GM23248 (cell line): ENCODE results near the gene GRID2. TPM values are rescaled to one million over a fixed set of nuclear protein-coding genes. Genes with fewer than 3 reads are reported as not detected.

Source experiments
- DNase-seq: peaks from one replicate; pipeline ENCODE4 v3.0.0-alpha.2; 2015
- H2AFZ ChIP-seq: fragments of 200-600 bp; sonication (generic); 2 replicates; pipeline ENCODE4 v1.6.1; 2016; ENCODE audit warnings: antibody characterized with exemption
- H3F3A ChIP-seq: fragments of 200-600 bp; sonication (generic); 2 replicates; pipeline ENCODE4 v1.6.1; 2016; ENCODE audit warnings: mild to moderate bottlenecking, antibody characterized with exemption, mixed run types; ENCODE audit not compliant: insufficient read depth
- H3K27ac ChIP-seq: fragments of 200-600 bp; sonication (generic); 2 replicates; pipeline ENCODE4 v1.5.1; 2016; ENCODE audit warnings: mild to moderate bottlenecking
- H3K27me3 ChIP-seq: fragments of 200-600 bp; sonication (generic); replicated peaks from 2 replicates; pipeline ENCODE4 v1.6.1; 2016; ENCODE audit warnings: mild to moderate bottlenecking; ENCODE audit not compliant: insufficient read depth
- H3K36me3 ChIP-seq: fragments of 200-600 bp; sonication (generic); 2 replicates; pipeline ENCODE4 v1.6.1; 2016; ENCODE audit warnings: low read depth, mild to moderate bottlenecking
- H3K4me1 ChIP-seq: fragments of 200-600 bp; sonication (generic); 2 replicates; pipeline ENCODE4 v1.6.1; 2016; ENCODE audit warnings: mild to moderate bottlenecking; ENCODE audit not compliant: insufficient read depth
- H3K4me2 ChIP-seq: fragments of 200-600 bp; sonication (generic); one replicate; pipeline ENCODE4 v1.6.1; 2016; ENCODE audit warnings: mild to moderate bottlenecking; ENCODE audit not compliant: unreplicated experiment
- H3K4me3 ChIP-seq: fragments of 200-600 bp; sonication (generic); 2 replicates; pipeline ENCODE4 v1.5.1; 2016; ENCODE audit warnings: mild to moderate bottlenecking
- H3K79me2 ChIP-seq: fragments of 200-600 bp; sonication (generic); 2 replicates; pipeline ENCODE4 v1.6.1; 2016; ENCODE audit warnings: mild to moderate bottlenecking; ENCODE audit not compliant: insufficient read depth
- H3K9ac ChIP-seq: fragments of 200-600 bp; sonication (generic); 2 replicates; pipeline ENCODE4 v1.6.1; 2016; ENCODE audit warnings: mild to moderate bottlenecking
- H3K9me2 ChIP-seq: fragments of 200-600 bp; sonication (generic); 2 replicates; pipeline ENCODE4 v1.6.1; 2016; ENCODE audit warnings: mixed run types, mild to moderate bottlenecking, moderate library complexity; ENCODE audit not compliant: insufficient read depth
- H3K9me3 ChIP-seq: fragments of 200-600 bp; sonication (generic); one replicate; pipeline ENCODE4 v1.6.1; 2017; ENCODE audit warnings: low read depth
- H4K20me1 ChIP-seq: fragments of 200-600 bp; sonication (generic); 2 replicates; pipeline ENCODE4 v1.6.0; 2016; ENCODE audit not compliant: insufficient read depth
- EZH2 ChIP-seq: fragments of 200-600 bp; sonication (generic); IDR thresholded peaks from 2 replicates; pipeline ENCODE4 v1.6.1; 2018; ENCODE audit warnings: antibody characterized with exemption, mild to moderate bottlenecking; ENCODE audit not compliant: insufficient read depth, poor library complexity, severe bottlenecking
- EZH2phosphoT487 ChIP-seq: fragments of 200-600 bp; sonication (generic); IDR thresholded peaks from 2 replicates; pipeline ENCODE4 v1.6.1; 2018; ENCODE audit warnings: antibody characterized with exemption, moderate library complexity, mild to moderate bottlenecking, low read depth; ENCODE audit not compliant: insufficient read depth
- WGBS, 2 experiments: methylation state at CpG; one replicate each; pipeline ENCODE4 v1.1.6; 2015 to 2017; ENCODE audit warnings: low lambda C conversion rate in 2 of 2, low coverage in 1 of 2; ENCODE audit errors: missing lambda C conversion rate in 2 of 2; 5-methylcytosine and 5-hydroxymethylcytosine counted together
- in situ Hi-C: fragments of 300-500 bp; cut with MboI; formaldehyde crosslinking; loops from 2 replicates; pipeline ENCODE4 v1.15.0; 2020
- polyA plus RNA-seq: library from polyadenylated mRNA; unstranded; fragments of >200 nt; fragmentation: Nextera tagmentation; extraction: Ambion mirVana; gene quantifications from 2 replicates; pipeline ENCODE4 v1.2.1, GENCODE V29; 2016
- small RNA-seq: library from RNA; depleted of rRNA; stranded (forward); fragments of <200 nt; gene quantifications from one replicate; pipeline ENCODE3, GENCODE V24; 2014; ENCODE audit warnings: low read depth, low replicate concordance
- total RNA-seq: library from RNA; depleted of rRNA; stranded (reverse); fragments of >200 nt; shearing (Covaris generic); gene quantifications from 2 replicates; pipeline ENCODE4 v1.2.3, GENCODE V29; 2014

GRID2 gene
- total and polyA plus RNA-seq, 2 experiments from 2014 or later: not detected

DNA sequence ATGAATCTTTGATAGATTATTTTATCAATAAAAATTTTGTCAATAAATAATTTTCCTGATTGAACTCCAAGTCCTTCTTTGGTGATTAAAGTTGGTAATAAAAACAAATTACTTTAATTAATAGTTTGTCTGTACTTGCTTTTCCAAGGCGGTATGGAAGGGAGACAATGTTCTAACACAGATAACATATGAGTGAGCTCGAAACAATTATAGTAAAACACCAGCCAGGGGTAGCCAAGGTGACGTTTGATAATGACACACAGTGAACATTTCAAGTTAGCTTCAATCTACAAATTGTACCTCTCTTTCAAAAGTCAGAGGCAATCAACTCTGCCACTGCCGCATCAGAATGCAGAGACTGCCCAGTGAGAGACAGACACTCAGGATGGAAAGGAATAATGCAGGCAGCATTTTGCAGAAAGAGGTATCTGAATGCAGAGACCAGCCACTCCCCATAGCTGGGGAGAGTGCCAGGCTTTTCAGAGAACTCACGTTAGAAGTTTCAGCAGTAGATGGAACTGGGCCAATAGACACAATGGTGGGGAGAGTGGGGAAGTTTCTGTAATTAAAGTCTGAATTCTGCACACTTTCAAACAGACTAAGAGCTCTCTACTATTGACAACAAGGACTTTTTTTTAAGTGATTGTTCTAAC lies 1506.7 kb downstream of the GRID2 start:
- Histone ChIP-seq H3K79me2 (no peaks in the 10 kb centered on the region), H3K27ac (no peak overlapping the region), H3K36me3 (no peaks in the 10 kb centered on the region), H4K20me1 (no peaks in the 10 kb centered on the region), H3K9me3 (no peaks in the 10 kb centered on the region), H3F3A (no peaks in the 10 kb centered on the region), H3K4me2 (no peak overlapping the region), H3K4me1 (no peaks in the 10 kb centered on the region), H2AFZ (no peak overlapping the region), H3K4me3 (no peak overlapping the region), H3K9me2 (no peaks in the 10 kb centered on the region), H3K27me3 (no peaks in the 10 kb centered on the region; the same call in 1 of the 2 replicates), H3K9ac (no peak overlapping the region)
- in situ Hi-C loops: loop anchor here (25.0 kb wide), 1 partner anchor 577 kb away; no protein-coding TSS in a partner anchor
- WGBS, 2 experiments: 37 to 41% methylated on average over 5 of the region's 5 CpGs
- no peak for DNase-seq
- TF ChIP-seq EZH2 (no peak), EZH2phosphoT487 (no peak)

DNA sequence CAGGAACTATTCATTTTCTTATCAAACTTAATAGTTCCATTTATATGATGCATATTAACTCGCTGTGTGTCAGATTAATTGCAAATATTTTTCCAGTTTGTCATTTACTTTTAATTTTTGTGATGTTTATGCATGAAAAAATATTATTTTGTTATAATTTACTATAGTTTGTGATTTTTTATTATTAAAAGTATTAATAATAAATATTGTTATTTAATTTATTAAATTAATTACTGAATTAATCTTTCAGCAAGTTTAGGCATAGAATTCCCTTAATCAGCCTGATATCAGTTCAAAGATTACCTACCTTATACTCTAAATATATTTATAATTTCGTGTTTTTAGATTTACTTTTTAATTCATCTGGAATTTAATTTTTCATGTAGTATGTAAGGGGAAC lies 1509.3 kb downstream of the GRID2 start:
- H3K9me3 ChIP-seq: no peaks in the 10 kb centered on the region
- no peaks in the 10 kb centered on the region for H3K27me3 ChIP-seq
- H3K4me2 ChIP-seq: no peak overlapping the region
- no peaks in the 10 kb centered on the region for H4K20me1 ChIP-seq
- no peak overlapping the region for H3K4me3 ChIP-seq
- no peak overlapping the region for H3K27ac ChIP-seq
- no peaks in the 10 kb centered on the region for H3F3A ChIP-seq
- no peaks in the 10 kb centered on the region for H3K36me3 ChIP-seq
- no peaks in the 10 kb centered on the region for H3K79me2 ChIP-seq
- H3K9me2 ChIP-seq: no peaks in the 10 kb centered on the region
- H2AFZ ChIP-seq: no peak overlapping the region
- 26 to 28% methylated on average over 2 of the region's 2 CpGs for WGBS, 2 experiments
- TF ChIP-seq EZH2 (no peak), EZH2phosphoT487 (no peak)
- no peak for DNase-seq
- no peaks in the 10 kb centered on the region for H3K4me1 ChIP-seq
- in situ Hi-C loops: loop anchor here (25.0 kb wide), 1 partner anchor 574 kb away; no protein-coding TSS in a partner anchor
- no peak overlapping the region for H3K9ac ChIP-seq

DNA sequence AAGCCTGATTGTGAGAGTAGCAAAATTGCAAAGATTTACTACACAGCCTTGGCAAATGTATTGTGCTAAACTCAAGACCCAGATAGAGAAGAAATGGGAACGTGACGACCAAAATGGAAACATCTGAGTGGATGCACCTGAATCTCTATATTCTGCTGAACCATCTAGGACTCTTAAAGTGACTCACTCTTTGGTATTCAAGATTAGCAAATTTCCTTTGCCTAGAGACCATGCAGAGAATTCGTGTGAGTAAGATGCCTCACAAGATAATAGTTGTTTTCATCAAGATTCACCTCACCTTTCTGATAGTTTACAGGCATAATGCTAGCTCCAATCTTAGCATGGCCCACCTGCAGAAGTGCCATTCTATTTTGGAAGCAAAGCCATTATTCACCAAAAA lies 1510.4 kb downstream of the GRID2 start:
- H3K27me3 ChIP-seq: no peaks in the 10 kb centered on the region
- no peak overlapping the region for H3K4me2 ChIP-seq
- H3F3A ChIP-seq: no peaks in the 10 kb centered on the region
- H2AFZ ChIP-seq: no peak overlapping the region
- H3K27ac ChIP-seq: no peak overlapping the region
- DNase-seq: no peak
- no peaks in the 10 kb centered on the region for H3K36me3 ChIP-seq
- no peak for TF ChIP-seq EZH2
- H3K9me3 ChIP-seq: no peaks in the 10 kb centered on the region
- H3K9ac ChIP-seq: no peak overlapping the region
- no peak overlapping the region for H3K4me3 ChIP-seq
- H3K79me2 ChIP-seq: no peaks in the 10 kb centered on the region
- H3K9me2 ChIP-seq: no peaks in the 10 kb centered on the region
- in situ Hi-C loops: loop anchor here (25.0 kb wide), 1 partner anchor 573 kb away; no protein-coding TSS in a partner anchor
- WGBS, 2 experiments: 42 to 57% methylated on average over 3 of the region's 3 CpGs
- no peaks in the 10 kb centered on the region for H3K4me1 ChIP-seq
- no peaks in the 10 kb centered on the region for H4K20me1 ChIP-seq

DNA sequence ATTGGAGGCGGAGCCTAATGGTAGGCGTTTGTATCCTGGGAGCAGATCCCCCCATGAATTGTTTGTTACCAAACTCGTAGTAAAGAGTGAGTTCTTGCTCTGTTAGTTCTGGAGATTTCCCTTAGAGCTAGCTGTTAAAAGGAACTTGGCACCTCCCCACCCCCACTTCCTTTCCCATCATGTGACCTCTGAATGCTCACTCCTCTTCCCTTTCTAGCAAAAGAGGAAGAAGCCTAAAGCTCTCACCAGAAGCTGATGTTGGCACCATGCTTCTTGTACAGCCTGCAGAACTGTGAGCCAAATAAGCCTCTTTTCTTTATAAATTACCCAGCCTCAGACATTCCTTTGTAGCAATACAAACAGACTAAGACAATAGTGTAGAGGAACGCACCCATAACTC lies 1511.0 kb downstream of the GRID2 start:
- no peaks in the 10 kb centered on the region for H3F3A ChIP-seq
- TF ChIP-seq EZH2 (no peak), EZH2phosphoT487 (no peak)
- 28 to 31% methylated on average over 4 of the region's 4 CpGs for WGBS, 2 experiments
- no peak overlapping the region for H3K9ac ChIP-seq
- H4K20me1 ChIP-seq: no peaks in the 10 kb centered on the region
- DNase-seq: no peak
- no peaks in the 10 kb centered on the region for H3K36me3 ChIP-seq
- H3K4me2 ChIP-seq: no peak overlapping the region
- no peak overlapping the region for H3K27ac ChIP-seq
- no peaks in the 10 kb centered on the region for H3K4me1 ChIP-seq
- H3K9me2 ChIP-seq: no peaks in the 10 kb centered on the region
- no peaks in the 10 kb centered on the region for H3K27me3 ChIP-seq
- no peaks in the 10 kb centered on the region for H3K9me3 ChIP-seq
- no peak overlapping the region for H2AFZ ChIP-seq
- no peak overlapping the region for H3K4me3 ChIP-seq
- H3K79me2 ChIP-seq: no peaks in the 10 kb centered on the region
- in situ Hi-C loops: loop anchor here (25.0 kb wide), 1 partner anchor 573 kb away; no protein-coding TSS in a partner anchor

Small RNA genes within 50 kb of the gene (small RNA-seq; reads per million reads assigned to genes)
- gene RNA5SP164: not detected
